NCI-H774 (cell line): ENCODE results near the gene NFKB1.

ENCODE experiments used
- DNase-seq: peaks from one replicate; lab custom pipeline; 2025; lab: John Stamatoyannopoulos, UW

The NFKB1 gene

DNA sequence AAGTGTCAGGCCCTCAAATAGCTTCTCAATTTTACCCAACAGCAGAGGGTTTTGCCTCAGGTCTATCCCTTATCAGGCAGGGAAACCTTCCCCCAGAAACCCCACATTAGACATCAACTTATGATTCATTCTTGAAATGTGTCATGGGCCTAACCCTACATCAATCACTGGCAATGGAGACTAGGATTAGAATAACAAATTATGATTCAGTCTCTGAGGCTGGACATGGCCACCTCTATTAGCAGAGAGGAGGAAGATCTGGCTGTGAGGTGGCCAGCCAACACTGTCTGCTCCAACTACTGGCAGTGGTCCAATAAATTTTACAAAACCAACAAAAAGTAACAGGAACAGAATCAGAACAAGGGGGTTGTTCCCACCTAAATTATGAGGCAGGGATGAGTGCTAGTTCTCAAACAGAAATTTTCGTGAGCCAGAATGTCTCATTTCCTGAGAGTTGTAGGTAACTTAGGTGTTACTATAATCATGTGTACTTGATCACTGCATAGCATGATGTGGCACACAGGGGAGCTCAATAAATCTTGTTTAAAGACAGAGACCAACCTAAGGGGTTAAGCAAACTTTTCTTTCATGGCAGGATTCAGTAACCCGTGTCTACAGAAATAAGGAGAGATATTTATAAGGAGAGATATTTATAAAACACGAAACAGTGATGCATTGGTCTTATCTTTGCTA, 126.8 kb downstream of the NFKB1 start:
- no peak for DNase-seq

DNA sequence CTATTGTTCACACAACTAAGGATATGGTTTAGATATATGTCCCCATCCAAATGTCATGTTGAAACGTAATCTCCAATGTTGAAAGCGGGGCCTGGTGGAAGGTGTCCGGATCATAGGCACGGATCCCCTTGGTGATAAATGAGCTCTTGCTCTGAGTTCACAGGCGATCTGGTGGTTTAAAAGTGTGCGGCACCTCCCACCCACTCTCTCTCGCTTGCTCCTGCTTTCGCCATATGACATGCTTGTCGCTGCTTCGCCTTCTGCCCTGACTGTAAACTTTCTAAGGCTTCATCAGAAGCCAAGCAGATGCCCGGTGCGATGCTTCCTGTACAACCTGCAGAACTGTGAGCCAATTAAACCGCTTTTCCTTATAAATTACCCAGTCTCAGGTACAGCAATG, 128.5 kb downstream of the NFKB1 start:
- DNase-seq: no peak

DNA sequence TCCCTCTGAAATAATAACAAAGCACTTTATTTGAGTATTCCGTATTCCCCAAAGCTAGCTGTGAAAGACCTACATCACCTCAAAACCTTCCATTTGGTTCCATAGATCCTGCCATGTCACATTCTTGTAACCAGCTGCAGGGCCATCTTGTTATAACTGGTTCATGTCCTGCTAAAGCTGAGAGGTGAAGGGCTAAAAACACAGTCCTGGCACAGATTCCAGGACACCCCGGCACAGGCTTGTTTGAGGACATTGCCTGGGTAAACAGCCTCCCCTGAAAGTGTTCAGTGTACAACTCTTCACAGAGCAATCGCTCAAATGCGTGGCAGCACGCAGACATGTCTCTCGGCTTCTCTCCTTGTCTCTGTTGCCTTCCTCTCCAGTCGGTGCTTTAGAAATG, 130.5 kb downstream of the NFKB1 start:
- no peak for DNase-seq

DNA sequence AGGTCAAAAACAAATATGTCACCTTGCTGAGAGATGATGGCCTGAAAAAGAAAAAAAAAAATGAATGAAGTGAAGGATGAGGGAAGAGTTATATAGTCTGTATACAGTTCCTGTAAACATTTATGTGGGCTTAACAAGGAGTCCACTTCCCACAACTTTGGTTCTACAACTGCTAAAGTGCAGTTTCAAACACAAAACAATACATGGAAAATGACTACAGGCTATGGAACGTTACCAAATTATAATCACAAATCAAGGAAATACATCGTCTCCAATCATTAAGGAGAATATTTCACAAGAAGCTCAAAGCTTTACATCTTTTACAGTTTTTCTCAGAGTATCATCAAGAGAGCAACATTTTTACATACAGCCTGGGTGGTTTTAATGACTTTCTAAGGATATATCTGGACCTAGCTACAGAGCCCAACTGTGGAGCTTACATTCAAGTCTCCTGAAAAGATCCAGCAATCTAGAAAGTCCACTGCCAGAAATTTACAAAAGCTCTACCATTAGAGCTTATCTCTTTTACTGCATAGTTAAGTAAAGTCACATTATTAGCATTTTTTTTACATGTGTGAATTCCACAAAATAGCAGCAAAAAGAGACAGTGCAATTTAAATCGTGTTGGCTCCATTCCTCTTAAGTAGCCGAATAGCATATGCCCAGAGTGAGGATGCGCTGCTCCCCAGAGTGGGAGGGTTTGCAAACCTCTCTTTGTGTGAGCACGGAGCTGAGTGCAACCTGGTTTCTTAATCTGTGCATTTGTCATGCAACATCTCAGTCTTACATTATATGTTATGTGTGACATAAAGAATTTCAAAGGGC, 131.3 kb downstream of the NFKB1 start:
- DNase-seq: no peak

DNA sequence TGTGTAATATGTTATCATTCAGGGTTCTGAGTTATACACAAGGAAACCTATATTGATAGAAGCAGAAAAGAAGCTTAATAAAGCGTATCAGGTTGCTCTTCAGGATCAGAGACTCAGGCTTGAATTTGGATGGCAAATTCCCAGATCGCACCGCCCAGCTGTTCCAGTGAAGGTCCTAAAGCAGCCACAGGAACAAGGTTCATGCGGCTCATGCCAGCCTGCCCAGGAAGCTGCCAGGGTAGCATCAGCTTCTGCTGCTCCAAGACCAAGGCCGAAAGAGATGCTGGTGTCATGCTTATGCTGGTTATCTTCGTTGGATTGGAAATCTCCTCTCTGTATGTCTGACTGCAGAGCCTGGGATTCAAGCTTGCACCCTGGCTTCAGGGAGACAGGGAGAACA, 131.9 kb downstream of the NFKB1 start:
- no peak for DNase-seq

DNA sequence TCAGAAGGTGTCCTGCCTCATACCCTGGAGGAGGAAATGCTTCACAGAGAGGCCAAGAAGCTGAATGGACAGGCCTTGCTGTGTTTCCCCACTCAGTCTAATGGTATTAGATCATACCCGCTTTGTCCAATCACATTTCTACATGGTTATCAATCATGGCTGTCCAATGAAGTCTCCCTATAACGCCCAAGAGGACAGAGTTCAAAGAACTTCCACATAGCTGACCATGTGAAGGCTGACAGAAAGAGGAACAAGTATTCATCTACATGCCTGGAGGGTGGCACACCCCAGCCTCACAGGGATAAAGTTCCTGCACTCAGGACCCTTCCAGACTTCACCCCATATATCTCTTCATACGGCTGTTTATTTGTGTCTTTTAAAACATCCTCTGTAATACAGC, 136.2 kb downstream of the NFKB1 start:
- no peak for DNase-seq

DNA sequence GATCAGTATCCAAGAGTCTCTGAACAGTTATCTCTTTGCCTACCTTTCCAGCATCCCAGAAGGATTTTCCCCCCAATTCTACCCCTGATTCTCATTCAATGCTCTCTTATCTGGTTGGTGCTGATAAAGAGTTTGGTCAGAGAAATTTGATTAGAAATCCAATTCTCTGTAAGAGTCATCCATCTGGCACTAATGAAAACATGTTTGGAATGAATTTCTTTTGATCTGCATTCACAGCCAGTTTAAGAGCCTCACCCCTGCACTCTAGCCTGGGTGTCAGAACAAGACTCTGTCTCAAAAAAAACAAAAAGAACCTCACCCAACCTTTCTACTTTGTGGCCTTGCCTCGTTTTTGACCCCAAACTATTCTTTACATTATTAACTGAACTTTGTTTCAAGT, 137.5 kb downstream of the NFKB1 start:
- no peak for DNase-seq

DNA sequence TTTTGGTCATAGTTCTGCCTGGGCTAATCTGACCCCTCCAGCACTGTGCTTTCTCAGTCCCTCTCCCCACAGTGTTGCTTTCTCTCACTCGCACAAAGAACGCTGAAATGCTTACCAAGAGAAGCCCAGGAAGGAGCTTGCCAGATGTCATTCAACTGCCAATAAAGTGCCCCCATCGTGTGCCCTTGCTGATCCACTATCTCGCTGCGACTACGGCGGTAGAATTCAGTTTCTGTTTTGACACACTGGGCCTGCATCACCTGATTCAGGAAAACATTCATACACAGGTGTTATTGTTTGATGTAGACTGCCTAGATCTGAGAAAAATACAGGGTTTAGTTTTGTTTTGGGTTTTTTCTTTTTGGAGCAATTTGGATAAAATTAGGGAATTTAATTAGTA, 138.4 kb downstream of the NFKB1 start:
- no peak for DNase-seq

DNA sequence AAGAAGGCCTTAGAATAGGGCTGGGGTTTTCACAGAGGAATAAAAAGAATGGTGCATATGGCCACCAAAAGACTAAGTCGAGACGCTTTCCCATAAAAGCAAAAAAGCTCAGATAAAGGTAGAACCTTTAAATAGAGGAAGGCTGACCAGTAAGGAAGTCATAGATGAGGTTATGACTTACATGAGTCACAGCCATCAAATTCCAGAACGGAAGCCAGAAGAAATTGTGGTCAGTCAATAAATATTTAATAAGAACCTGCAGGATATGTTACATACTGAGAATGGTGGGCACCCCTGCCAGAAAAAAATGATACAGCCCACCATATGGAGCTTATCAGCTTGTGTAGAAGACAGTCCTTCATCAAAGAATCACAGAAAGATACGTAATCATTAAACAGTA, 139.5 kb downstream of the NFKB1 start:
- DNase-seq: no peak

DNA sequence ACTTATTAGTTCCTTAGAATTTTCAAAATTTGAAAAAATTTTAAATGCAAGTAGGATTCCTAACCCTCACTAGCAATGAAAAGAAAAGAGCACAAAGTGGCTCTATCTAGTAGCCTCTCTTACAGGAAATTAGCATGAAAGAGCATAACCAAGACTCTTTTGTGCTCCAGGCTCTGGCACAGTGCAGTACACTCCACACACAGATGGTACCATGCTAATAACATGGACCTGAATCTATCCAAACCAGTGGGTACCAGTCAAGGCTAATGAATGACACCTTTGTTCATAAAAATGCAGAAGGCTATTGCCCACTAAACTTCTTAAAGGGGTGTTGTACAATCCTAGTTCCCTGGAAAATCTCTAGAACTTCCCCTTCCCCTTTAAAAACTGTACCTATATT, 140.6 kb downstream of the NFKB1 start:
- DNase-seq: no peak

DNA sequence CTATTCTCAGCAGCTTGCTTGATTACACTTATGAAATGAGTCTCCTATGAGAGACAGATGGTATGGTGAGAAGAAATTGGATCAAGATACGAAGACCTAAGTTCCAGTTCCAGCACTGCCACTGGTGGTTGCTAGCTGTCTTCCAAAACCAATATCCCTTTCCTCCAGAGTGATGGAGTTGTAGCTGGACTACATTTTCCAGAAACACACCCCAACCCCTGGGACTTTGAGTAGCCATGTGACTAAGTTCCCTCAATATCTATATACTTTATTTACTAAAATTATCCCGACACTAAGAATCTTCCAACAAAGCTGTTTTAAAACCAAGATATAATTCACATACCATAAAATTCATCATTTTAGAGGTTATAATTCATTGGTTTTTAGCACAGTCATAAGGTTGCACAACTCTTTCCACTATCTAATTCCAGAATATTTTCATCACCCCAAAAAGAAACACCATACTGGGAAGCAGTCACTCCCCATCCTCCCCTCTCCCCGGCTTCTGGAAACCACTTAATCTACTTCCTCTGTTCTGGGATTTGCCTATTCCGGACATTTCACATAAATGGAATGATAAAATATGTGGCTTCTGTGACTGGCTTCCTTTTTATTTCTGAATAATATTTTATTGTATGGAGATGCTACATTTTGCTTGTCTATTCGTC, 141.6 kb downstream of the NFKB1 start:
- DNase-seq: no peak

DNA sequence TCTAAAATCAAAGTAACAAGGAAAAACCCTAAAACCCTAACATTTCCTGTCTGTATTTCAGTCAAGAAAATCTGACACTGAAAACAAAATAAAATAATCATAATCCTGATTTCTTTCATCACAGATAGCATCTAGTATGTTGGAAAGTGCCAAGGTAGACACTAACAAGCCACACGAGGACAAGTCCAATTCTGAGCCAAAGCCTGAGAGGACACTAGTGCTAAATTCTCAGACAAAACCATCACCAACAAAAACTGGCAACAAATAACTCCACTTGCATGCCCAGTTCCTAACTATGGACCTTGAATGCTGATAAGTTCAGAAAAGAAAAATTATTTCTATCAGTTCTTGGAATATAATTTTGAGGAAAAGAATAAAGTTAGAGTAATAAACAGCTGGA, 146.0 kb downstream of the NFKB1 start:
- DNase-seq: no peak

DNA sequence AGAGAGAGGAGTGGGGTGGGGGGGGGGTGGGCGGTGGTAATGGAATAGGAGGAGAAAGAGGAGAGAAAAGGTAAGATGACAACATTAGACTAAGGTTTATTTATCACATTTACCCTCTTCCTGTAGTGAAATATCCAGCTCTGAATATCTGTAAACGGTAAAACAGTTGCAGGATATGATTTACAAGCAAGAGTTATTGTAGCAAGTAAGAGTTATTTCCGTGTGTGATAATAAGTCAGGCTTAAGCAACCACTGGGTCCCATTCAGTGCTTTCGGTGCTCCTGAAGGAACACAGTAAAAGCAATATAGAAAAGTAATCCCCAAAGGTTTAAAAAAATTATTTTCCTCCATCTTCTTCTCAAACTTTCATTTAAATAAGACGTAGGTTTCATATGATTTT, 156.0 kb downstream of the NFKB1 start:
- DNase-seq: no peak

DNA sequence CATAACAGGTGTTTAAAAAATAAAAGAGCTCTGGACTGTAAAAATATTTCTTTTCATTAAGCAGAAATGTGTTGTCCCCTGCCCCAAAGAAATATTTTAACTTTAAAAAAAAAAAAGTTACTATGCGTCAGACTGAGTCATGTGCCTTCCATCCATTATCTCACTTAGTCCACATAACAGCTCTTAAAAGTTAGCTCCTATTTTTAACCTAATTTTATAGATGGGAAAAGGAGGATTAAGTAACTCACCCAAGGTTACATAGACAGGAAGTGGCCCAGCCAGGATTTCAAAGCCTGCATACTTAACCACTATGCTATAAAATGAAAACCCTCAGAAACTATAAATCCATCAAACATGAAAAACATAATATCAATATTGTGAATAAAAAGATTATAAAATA, 161.9 kb downstream of the NFKB1 start:
- DNase-seq: no peak

DNA sequence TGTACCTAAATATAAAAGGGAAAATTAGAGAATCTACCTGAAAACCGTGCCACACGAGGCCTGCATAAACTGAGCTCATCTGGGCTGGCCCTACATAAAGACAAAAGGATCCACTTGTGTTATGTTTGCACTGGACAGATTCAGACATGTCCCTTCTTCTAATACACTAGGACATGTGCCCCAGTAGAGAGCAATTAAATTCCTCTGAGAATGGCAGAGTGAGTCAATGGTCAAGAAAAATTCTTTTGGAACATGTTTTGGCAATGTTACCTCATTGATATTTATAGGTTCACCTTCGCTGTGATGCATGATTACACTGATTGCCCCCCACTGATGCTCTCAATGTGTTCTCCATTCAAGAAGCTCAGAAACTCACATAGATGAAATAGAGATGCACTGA, 164.4 kb downstream of the NFKB1 start:
- DNase-seq: no peak
